ENCODE measurements around the gene GRIPAP1.

Gene GRIPAP1

GRCh38 chrX:48958635-48959094, 43.4 kb downstream of the GRIPAP1 start:
- FAIRE-seq = no peak

DNA sequence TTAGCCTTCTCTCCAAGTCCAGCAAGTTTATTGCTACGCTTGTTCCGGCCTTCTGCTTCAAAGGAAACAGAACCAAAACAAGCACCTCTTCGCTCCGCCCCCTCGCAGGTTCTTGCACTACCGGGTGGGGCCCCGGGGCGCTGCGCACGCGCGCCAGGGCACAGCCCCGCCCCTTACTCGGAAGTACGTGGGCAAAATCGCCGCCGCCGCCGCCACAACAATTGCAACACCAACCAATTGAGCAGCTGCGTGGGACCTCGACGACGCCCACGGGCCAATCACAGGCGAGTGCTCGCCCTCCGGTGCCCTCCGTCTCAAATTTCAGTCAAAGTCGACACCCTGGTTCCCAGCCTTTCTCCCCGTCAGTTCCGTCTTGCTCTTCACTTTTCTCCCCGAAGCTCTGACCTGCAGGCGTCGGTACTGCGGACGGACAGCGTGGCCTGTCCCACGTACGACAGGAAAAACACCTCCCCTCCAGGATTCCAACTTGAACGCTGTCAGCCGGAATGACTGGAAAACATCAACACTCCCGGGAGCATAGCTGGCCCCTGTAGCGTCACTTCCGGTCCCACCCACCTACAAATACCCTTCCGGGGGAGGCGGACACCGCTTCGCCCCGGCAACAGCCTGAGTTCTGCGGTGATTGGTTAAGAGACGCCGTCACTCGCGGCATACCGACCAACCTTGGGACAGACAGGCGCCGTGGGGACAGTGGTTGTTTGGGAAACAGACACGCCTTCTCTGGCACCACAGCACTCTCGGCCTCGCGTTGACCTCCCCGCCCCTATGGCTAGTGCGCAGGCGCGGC, 44.0 kb downstream of the GRIPAP1 start:
- peak; percentile 77 for FAIRE-seq

GRCh38 chrX:48957477-48957826, 44.6 kb downstream of the GRIPAP1 start, which contains the start of gene OTUD5:
Gene OTUD5, minus strand, starts transcription at chrX:48957607. Its CDS starts 37 bp downstream, at chrX:48957570.
- FAIRE-seq = no peak

DNA sequence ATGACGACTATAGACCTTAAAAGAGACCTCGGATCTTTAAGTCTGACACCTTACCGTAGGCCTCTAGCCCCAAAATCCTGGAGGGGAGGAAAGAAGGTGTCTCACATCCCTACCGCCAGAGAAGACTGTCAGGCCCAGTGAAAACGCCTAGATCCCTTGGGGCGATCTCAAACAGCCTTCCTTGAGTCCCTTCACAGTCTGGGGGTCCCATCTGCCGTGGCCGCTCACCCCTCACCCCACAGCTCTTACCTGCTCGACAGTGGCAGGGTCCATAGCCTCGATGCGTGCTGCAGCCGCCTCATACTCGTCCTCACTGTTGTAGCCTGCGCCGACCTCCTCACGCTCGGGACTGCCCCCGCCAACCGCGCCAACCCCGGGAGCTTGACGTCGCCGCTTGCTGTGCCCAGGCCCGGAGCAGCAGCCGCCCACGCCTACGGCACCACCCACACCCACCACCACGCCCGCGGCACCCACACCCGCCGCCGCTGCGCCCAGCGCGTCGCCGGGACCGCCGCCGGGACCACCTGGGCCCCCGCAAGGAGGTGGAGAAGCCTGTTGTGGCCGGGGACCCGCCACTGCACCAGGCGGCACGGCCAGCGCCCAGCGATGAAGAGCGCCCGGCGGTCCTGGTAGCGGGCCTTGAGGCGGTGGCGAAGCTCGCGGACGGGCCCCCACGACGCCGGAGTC, 45.2 kb downstream of the GRIPAP1 start:
- FAIRE-seq = no peak

- no peak for FAIRE-seq
Observed at GRCh38 chrX:48948589-48948988, 53.5 kb downstream of the GRIPAP1 start.

DNA sequence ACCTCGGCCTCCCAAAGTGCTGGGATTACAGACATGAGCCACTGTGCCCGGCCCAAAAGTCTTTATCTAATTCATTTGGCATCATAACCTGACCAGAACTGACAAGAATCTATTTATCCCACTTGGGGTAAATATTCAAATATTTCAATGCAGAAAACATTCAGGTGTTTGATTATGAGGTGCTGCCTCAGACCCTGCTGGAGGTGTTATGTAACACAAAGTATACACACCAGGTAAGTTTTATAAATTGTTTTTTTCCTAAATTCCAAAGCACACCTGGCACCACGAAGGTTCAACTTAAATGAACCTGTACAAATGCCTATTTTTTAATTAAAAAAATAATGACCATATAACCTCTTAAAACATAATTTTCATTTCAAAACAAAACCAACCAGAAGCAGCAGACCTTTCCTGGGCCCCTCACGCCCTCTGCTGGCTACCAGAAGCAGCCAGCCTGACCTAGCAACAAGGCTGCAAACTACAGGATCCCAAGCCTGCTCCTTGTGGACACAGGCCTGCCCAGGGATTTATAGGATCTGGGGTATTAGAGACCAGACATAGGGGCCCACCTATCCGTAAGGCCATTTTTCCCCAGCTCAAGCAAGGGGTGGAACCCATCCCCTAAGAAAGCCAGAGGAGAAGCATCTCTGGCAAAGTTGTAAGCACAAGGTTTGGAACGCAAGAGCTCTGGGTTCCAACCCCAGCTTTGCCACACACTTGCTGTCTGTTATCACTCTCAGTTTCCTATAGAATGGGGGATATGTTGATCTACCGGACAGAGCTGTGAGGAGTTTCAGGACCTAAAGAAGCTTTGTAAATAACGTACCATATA, 56.3 kb downstream of the GRIPAP1 start:
- peak; percentile 3 for FAIRE-seq

GRCh38 chrX:48942895-48943294, 59.2 kb downstream of the GRIPAP1 start:
- no peak for FAIRE-seq

GRCh38 chrX:48940404-48940955, 61.6 kb downstream of the GRIPAP1 start:
- FAIRE-seq = no peak

DNA sequence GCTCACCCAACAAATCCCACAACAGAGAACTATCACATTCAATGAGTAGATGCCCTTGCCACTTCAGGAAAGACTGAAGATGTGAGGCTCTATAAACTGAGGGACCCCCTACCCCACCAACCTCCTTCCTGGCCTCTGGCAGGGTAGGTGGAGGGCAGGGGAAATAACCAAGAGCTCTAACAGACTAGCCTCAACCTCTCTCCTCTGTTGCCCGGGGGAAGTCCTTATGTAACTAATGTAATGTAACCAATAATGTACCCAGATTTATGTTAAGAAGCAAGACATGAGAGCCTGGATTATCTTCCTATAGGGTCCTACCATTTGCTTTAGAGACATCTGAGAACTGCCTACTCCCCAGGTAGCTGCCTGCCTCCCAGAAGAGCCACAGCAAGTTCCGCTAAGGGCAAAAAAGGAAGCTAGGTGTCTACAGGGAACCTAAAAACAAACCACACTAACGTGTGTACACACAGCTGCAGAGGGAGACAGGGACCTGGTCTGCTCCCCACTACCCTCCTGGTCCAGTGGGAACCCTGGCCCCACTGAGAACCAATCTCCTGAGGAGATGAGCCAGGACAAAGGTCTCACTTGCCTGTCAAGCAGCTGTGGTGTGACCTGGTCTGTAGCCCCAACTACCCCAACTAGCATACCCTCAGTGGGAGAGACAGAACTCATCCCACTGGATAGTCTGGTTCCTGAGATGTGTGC, 62.4 kb downstream of the GRIPAP1 start:
- no peak for FAIRE-seq

- no peak for FAIRE-seq
Observed at GRCh38 chrX:48938721-48939425, 63.2 kb downstream of the GRIPAP1 start.

- no peak for FAIRE-seq
Observed at GRCh38 chrX:48937054-48937907, 64.8 kb downstream of the GRIPAP1 start.

DNA sequence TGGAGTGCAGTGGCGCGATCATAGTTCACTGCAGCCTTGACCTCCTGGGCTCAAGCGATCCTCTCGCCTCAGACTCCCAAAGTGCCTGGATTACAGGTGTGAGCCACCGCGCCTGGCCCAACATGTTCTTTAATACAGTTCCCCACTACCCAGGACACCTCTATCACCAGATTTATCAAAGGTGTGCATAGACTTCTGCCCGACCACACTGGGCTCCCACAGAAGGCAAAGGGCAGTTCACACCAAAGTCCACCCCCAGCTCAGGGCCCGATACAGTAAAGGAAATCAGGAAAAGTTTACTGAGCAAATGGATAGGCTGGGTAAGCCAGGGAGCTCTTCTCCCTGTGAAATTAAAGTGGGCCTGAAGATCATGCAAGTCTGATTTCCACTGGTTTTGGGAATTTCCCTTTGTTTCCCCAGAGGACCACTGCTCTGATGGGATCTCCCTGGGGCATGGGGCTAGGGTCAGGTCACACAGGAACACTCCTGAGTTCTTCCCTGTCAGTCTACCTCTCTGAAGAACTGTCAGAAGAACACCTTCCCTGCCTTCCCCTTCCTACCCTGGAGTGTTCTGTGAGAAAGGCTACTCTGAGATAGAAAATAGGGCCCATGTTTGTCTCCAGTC, 65.5 kb downstream of the GRIPAP1 start:
- FAIRE-seq = no peak

- no peak for FAIRE-seq
Observed at GRCh38 chrX:48935301-48935670, 66.8 kb downstream of the GRIPAP1 start.

DNA sequence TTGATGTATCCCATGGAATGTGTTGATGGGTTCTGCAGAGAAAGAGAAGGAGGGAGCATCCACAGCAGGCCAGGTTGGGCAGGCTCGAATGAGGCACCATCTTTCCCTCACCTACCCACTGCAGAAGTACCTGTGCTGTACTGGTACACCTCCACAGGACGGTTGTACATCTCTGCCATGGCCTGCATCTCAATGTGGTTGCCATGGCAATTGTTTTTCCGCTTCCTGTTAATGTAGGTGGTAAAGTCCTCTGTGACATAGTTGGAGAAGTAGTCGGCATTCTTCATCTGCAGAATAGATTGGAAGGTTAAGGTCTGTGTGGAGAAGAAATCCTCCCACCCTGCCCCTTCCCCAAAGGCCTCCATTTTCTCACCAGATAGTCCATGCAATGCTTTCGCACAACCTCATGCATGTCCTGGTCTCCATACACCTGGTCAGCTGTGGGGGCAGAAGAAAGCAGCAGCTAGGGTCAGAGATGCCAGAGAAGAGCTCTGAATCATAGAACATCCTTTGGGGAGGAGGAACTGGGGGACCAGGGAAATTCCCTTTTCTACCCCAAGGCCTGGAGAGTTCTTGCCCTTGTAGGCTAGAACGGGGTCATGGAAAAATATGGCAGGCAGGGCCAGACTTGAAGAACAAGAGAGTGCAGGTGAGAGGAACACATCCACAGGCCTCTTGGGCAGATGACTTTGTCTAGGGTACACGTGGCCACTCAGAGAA, 67.3 kb downstream of the GRIPAP1 start:
- FAIRE-seq = no peak

DNA sequence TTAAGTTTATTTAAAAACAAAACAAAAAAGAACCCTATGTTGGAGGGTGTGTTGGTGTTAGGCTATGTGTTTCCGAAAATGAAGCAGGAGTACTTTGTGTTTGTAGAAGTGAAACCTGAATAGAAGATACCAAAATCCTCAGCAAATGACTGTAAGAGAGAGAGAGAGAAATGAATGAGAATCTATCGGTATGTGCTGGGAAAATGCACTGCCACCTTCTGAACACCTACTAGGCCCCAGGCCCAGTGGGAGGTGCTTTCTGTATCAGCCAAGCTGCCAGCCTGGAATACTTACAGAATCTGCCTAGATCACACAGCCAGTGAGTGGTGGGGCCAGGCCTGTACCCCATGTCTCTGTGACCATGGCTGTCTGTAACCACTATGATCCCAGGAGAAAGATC, 68.3 kb downstream of the GRIPAP1 start:
- FAIRE-seq = no peak

GRCh38 chrX:48927736-48928382, 74.2 kb downstream of the GRIPAP1 start:
- no peak for FAIRE-seq

DNA sequence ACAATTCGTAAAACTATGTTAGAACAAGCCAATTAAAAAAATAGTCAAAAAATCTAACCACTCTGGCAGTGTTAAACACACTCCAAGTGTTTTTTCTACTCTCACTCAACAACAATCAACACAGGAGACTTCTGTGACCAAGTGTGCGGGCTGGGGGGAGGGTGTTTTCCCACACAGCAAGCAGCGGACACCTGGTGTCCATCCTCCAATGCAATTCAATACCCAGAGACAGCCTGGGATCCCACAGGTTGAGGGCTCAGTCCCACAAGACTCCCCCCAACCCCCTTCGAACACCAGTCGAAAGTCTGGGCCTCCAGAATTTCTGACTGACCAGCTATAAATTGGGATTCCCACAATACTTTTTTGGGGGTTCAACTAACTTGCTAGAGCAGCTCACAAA, 74.9 kb downstream of the GRIPAP1 start:
- FAIRE-seq = no peak

- no peak for FAIRE-seq
Observed at GRCh38 chrX:48924270-48924669, 77.8 kb downstream of the GRIPAP1 start.

- FAIRE-seq = no peak
Observed at GRCh38 chrX:48923771-48924170, 78.3 kb downstream of the GRIPAP1 start.
